Mesothelial cell of epicardium (in vitro differentiated cells): ENCODE measurements around the gene ERMP1. TPM values are rescaled to one million over a fixed set of nuclear protein-coding genes. Genes with fewer than 3 reads are reported as not detected.

Experiments used
- DNase-seq, 2 experiments: peaks; one replicate each; pipeline ENCODE4 v3.0.0; 2021; ENCODE audit warnings: low spot score in 2 of 2; ENCODE audit not compliant: unreplicated experiment in 2 of 2
- H3K27ac Mint-ChIP-seq: 2 replicates; pipeline ENCODE4 v1.8.0; 2021; ENCODE audit warnings: mixed read lengths
- H3K27me3 Mint-ChIP-seq: 2 replicates; pipeline ENCODE4 v1.8.0; 2021; ENCODE audit warnings: low read depth, mixed read lengths
- H3K36me3 Mint-ChIP-seq: 2 replicates; pipeline ENCODE4 v1.8.0; 2021; ENCODE audit warnings: mixed read lengths
- H3K4me1 Mint-ChIP-seq: 2 replicates; pipeline ENCODE4 v1.8.0; 2021; ENCODE audit warnings: mixed read lengths
- H3K4me3 Mint-ChIP-seq: 2 replicates; pipeline ENCODE4 v1.8.0; 2021; ENCODE audit warnings: mild to moderate bottlenecking, moderate library complexity, mixed read lengths
- H3K9me3 Mint-ChIP-seq: 2 replicates; pipeline ENCODE4 v1.8.0; 2021; ENCODE audit warnings: mixed read lengths
- CTCF ChIP-seq: fragments of 200-600 bp; sonication (generic); IDR thresholded peaks from one replicate; pipeline ENCODE4 v1.5.0; 2021; ENCODE audit warnings: antibody characterized with exemption; ENCODE audit not compliant: unreplicated experiment
- total RNA-seq: library from RNA; stranded (reverse); gene quantifications from 3 replicates; pipeline ENCODE4 v1.2.1, GENCODE V29; 2021

ERMP1 gene
- total RNA-seq, 1 donor from 2014 or later: 25.2 TPM

- no peak for DNase-seq
These were observed 14.3 kb downstream of the ERMP1 start for GRCh38 chr9:5818424-5819142.

GRCh38 chr9:5817862-5818261, 15.1 kb downstream of the ERMP1 start:
- Mint-ChIP-seq H3K4me3 (no peak overlapping the region), H3K9me3 (peaks cover 7% of the 10 kb centered on the region), H3K36me3 (peaks cover 16% of the 10 kb centered on the region), H3K4me1 (peaks cover 1% of the 10 kb centered on the region), H3K27ac (no peak overlapping the region), H3K27me3 (no peaks in the 10 kb centered on the region)
- no peak for TF ChIP-seq CTCF
- no peak for DNase-seq

More at GRCh38 chr9:5818424-5819142, 14.3 kb downstream of the ERMP1 start:
- peaks cover 7% of the 10 kb centered on the region for H3K9me3 Mint-ChIP-seq
- H3K4me1 Mint-ChIP-seq: peaks cover 1% of the 10 kb centered on the region
- H3K27me3 Mint-ChIP-seq: no peaks in the 10 kb centered on the region
- H3K27ac Mint-ChIP-seq: no peak overlapping the region
- peaks cover 18% of the 10 kb centered on the region for H3K36me3 Mint-ChIP-seq
- TF ChIP-seq CTCF: no peak
- H3K4me3 Mint-ChIP-seq: no peak overlapping the region

GRCh38 chr9:5815461-5815860, 17.5 kb downstream of the ERMP1 start:
- Mint-ChIP-seq H3K9me3 (peaks cover 7% of the 10 kb centered on the region), H3K27me3 (no peaks in the 10 kb centered on the region), H3K4me1 (peaks cover 1% of the 10 kb centered on the region), H3K4me3 (no peak overlapping the region), H3K36me3 (peaks cover 20% of the 10 kb centered on the region), H3K27ac (no peak overlapping the region)
- DNase-seq: no peak
- TF ChIP-seq CTCF: no peak

GRCh38 chr9:5813824-5814223, 19.1 kb downstream of the ERMP1 start:
- peaks cover 7% of the 10 kb centered on the region for H3K9me3 Mint-ChIP-seq
- TF ChIP-seq CTCF: no peak
- H3K4me3 Mint-ChIP-seq: no peak overlapping the region
- peaks cover 1% of the 10 kb centered on the region for H3K4me1 Mint-ChIP-seq
- H3K27me3 Mint-ChIP-seq: no peaks in the 10 kb centered on the region
- no peak for DNase-seq
- H3K27ac Mint-ChIP-seq: no peak overlapping the region
- H3K36me3 Mint-ChIP-seq: peaks cover 29% of the 10 kb centered on the region

GRCh38 chr9:5811751-5812150, 21.2 kb downstream of the ERMP1 start:
- peaks cover 23% of the 10 kb centered on the region for H3K36me3 Mint-ChIP-seq
- H3K4me1 Mint-ChIP-seq: no peaks in the 10 kb centered on the region
- no peak overlapping the region for H3K27ac Mint-ChIP-seq
- no peaks in the 10 kb centered on the region for H3K27me3 Mint-ChIP-seq
- H3K9me3 Mint-ChIP-seq: no peaks in the 10 kb centered on the region
- H3K4me3 Mint-ChIP-seq: no peak overlapping the region
- no peak for DNase-seq
- TF ChIP-seq CTCF: no peak
